ENCODE results near the gene EMC8.

EMC8 gene

GRCh38 chr16:85731179-85731578, 68.2 kb downstream of the EMC8 start:
- Histone ChIP-seq H3K79me2 (peaks cover 4% of the 10 kb centered on the region), H3K9ac (no peak overlapping the region), H3K4me2 (ENCODE audit: low read length) (no peak overlapping the region), H3K9me3 (ENCODE audit: control insufficient read depth, low read length) (no peaks in the 10 kb centered on the region), H3K36me3 (ENCODE audit: control insufficient read depth, insufficient read depth, low read length) (no peaks in the 10 kb centered on the region), H2AFZ (no peak overlapping the region), H3K4me3 (ENCODE audit: low read depth, low read length) (no peak overlapping the region), H3K4me1 (no peaks in the 10 kb centered on the region), H3K27ac (no peak overlapping the region), H3K27me3 (ENCODE audit: control insufficient read depth, insufficient read depth, low read length) (no peaks in the 10 kb centered on the region)
- no peak for TF ChIP-seq CTCF (IDR thresholded peaks at IDR 0.05)

GRCh38 chr16:85730186-85730465, 69.2 kb downstream of the EMC8 start:
- Histone ChIP-seq H3K9ac (no peak overlapping the region), H3K4me2 (ENCODE audit: low read length) (no peak overlapping the region), H3K4me1 (no peaks in the 10 kb centered on the region), H3K4me3 (ENCODE audit: low read depth, low read length) (no peak overlapping the region), H3K36me3 (ENCODE audit: control insufficient read depth, insufficient read depth, low read length) (no peaks in the 10 kb centered on the region), H3K9me3 (ENCODE audit: control insufficient read depth, low read length) (no peaks in the 10 kb centered on the region), H2AFZ (no peak overlapping the region), H3K27ac (no peak overlapping the region), H3K27me3 (ENCODE audit: control insufficient read depth, insufficient read depth, low read length) (no peaks in the 10 kb centered on the region), H3K79me2 (peaks cover 4% of the 10 kb centered on the region)
- TF ChIP-seq CTCF (IDR thresholded peaks at IDR 0.05): no peak

- Histone ChIP-seq H3K4me1 (no peaks in the 10 kb centered on the region), H3K9me3 (ENCODE audit: control insufficient read depth, low read length) (no peaks in the 10 kb centered on the region), H3K36me3 (ENCODE audit: control insufficient read depth, insufficient read depth, low read length) (no peaks in the 10 kb centered on the region), H3K9ac (no peak overlapping the region), H3K4me2 (ENCODE audit: low read length) (no peak overlapping the region), H3K27ac (no peak overlapping the region), H2AFZ (no peak overlapping the region), H3K4me3 (ENCODE audit: low read depth, low read length) (no peak overlapping the region), H3K27me3 (ENCODE audit: control insufficient read depth, insufficient read depth, low read length) (no peaks in the 10 kb centered on the region), H3K79me2 (peaks cover 4% of the 10 kb centered on the region)
- no peak for TF ChIP-seq CTCF (IDR thresholded peaks at IDR 0.05)
Measured at GRCh38 chr16:85729452-85730185, 69.7 kb downstream of the EMC8 start.

- Histone ChIP-seq H3K9ac (no peak overlapping the region), H3K4me2 (ENCODE audit: low read length) (no peak overlapping the region), H3K4me3 (ENCODE audit: low read depth, low read length) (no peak overlapping the region), H3K79me2 (peaks cover 4% of the 10 kb centered on the region), H3K27me3 (ENCODE audit: control insufficient read depth, insufficient read depth, low read length) (no peaks in the 10 kb centered on the region), H3K36me3 (ENCODE audit: control insufficient read depth, insufficient read depth, low read length) (no peaks in the 10 kb centered on the region), H2AFZ (no peak overlapping the region), H3K4me1 (no peaks in the 10 kb centered on the region), H3K27ac (no peak overlapping the region), H3K9me3 (ENCODE audit: control insufficient read depth, low read length) (no peaks in the 10 kb centered on the region)
- no peak for TF ChIP-seq CTCF (IDR thresholded peaks at IDR 0.05)
Measured at GRCh38 chr16:85728879-85729278, 70.5 kb downstream of the EMC8 start.
